CD14-positive monocyte (primary cell): ENCODE data around the gene PHKA1. TPM values are rescaled to one million over a fixed set of nuclear protein-coding genes. Genes with fewer than 3 reads are reported as not detected.

ENCODE experiments used
- DNase-seq, 3 donors: peaks; one replicate each; pipeline ENCODE4 v3.0.0-alpha.2; 2011 to 2022
- H2AFZ ChIP-seq: 2 replicates; pipeline ENCODE4 v1.6.0; 2012; ENCODE audit warnings: mild to moderate bottlenecking, low read depth, low read length, inconsistent platforms; ENCODE audit not compliant: insufficient read depth, poor library complexity, severe bottlenecking
- H3K27ac ChIP-seq, 2 donors: 1 replicate in 1 of 2; 2 replicates in 1 of 2; pipeline ENCODE4 v1.5.1; 2012 to 2013; ENCODE audit warnings: low read length in 2 of 2, control low read depth in 1 of 2, inconsistent platforms in 1 of 2, low read depth in 1 of 2, mild to moderate bottlenecking in 1 of 2
- H3K27me3 ChIP-seq, 2 donors: one replicate each; pipeline versions ENCODE4 v1.6.0 to v1.6.1; 2011 to 2013; ENCODE audit warnings: low read length in 2 of 2; ENCODE audit not compliant: control insufficient read depth in 2 of 2, insufficient read depth in 2 of 2
- H3K36me3 ChIP-seq, 2 donors: replicated peaks in 1 of 2; 1 replicate in 1 of 2; 2 replicates in 1 of 2; pipeline versions ENCODE4 v1.5.1 to v1.6.1; 2012 to 2013; ENCODE audit warnings: low read length in 2 of 2, control low read depth in 1 of 2, inconsistent platforms in 1 of 2, mild to moderate bottlenecking in 1 of 2; ENCODE audit not compliant: insufficient read depth in 2 of 2, control insufficient read depth in 1 of 2
- H3K4me1 ChIP-seq, 2 donors: 1 replicate in 1 of 2; 2 replicates in 1 of 2; pipeline versions ENCODE4 v1.5.1 to v1.6.1; 2012 to 2013; ENCODE audit warnings: low read length in 2 of 2, control low read depth in 1 of 2, inconsistent platforms in 1 of 2, mild to moderate bottlenecking in 1 of 2, moderate library complexity in 1 of 2; ENCODE audit not compliant: insufficient read depth in 2 of 2, control insufficient read depth in 1 of 2
- H3K4me2 ChIP-seq: replicated peaks from 2 replicates; pipeline ENCODE3; 2012; ENCODE audit warnings: low read length, moderate library complexity, mild to moderate bottlenecking; ENCODE audit not compliant: poor library complexity, severe bottlenecking; ENCODE audit errors: extremely low read depth
- H3K4me3 ChIP-seq, 3 experiments: fragments of 200-600 bp in 1 of 3; sonication (generic) in 1 of 3; replicated peaks in 1 of 3; 1 replicate in 2 of 3; 2 replicates in 1 of 3; pipeline ENCODE4 v1.5.1; 2011 to 2013; ENCODE audit warnings: low read length in 3 of 3, mild to moderate bottlenecking in 3 of 3, control low read depth in 2 of 3, low read depth in 2 of 3, inconsistent platforms in 1 of 3, moderate library complexity in 1 of 3
- H3K79me2 ChIP-seq: 2 replicates; pipeline ENCODE4 v1.6.0; 2012; ENCODE audit warnings: mild to moderate bottlenecking, control low read depth, inconsistent platforms, low read length, moderate library complexity; ENCODE audit not compliant: insufficient read depth
- H3K9ac ChIP-seq: 2 replicates; pipeline ENCODE4 v1.6.0; 2017; ENCODE audit warnings: low read length, mild to moderate bottlenecking; ENCODE audit not compliant: insufficient read depth, poor library complexity, severe bottlenecking
- H3K9me3 ChIP-seq, 2 donors: replicated peaks in 1 of 2; 1 replicate in 1 of 2; 2 replicates in 1 of 2; pipeline versions ENCODE4 v1.5.1 to v1.6.1; 2012 to 2013; ENCODE audit warnings: low read length in 2 of 2, control low read depth in 1 of 2; ENCODE audit not compliant: control insufficient read depth in 1 of 2, insufficient read depth in 1 of 2
- H4K20me1 ChIP-seq: 2 replicates; pipeline ENCODE4 v1.6.0; 2012; ENCODE audit warnings: mild to moderate bottlenecking, low read length, control low read depth, moderate library complexity; ENCODE audit not compliant: insufficient read depth
- H3K27ac Mint-ChIP-seq, 7 donors: one replicate each; pipeline ENCODE4 v1.8.0; 2020; ENCODE audit warnings: mild to moderate bottlenecking in 7 of 7, mixed read lengths in 7 of 7, moderate library complexity in 6 of 7, inconsistent platforms in 2 of 7
- H3K27me3 Mint-ChIP-seq, 3 donors: one replicate each; pipeline ENCODE4 v1.8.0; 2021 to 2022; ENCODE audit warnings: low read depth in 3 of 3, mild to moderate bottlenecking in 3 of 3, mixed read lengths in 3 of 3, moderate library complexity in 3 of 3, inconsistent platforms in 1 of 3
- H3K36me3 Mint-ChIP-seq, 2 donors: one replicate each; pipeline ENCODE4 v1.8.0; 2020; ENCODE audit warnings: mixed read lengths in 2 of 2, inconsistent platforms in 1 of 2, mild to moderate bottlenecking in 1 of 2
- H3K4me1 Mint-ChIP-seq: one replicate; pipeline ENCODE4 v1.8.0; 2020; ENCODE audit warnings: mild to moderate bottlenecking, mixed read lengths
- H3K4me3 Mint-ChIP-seq, 2 donors: one replicate each; pipeline ENCODE4 v1.8.0; 2020; ENCODE audit warnings: mild to moderate bottlenecking in 2 of 2, mixed read lengths in 2 of 2, moderate library complexity in 1 of 2
- H3K9me3 Mint-ChIP-seq, 7 donors: one replicate each; pipeline ENCODE4 v1.8.0; 2020 to 2022; ENCODE audit warnings: mixed read lengths in 7 of 7, mild to moderate bottlenecking in 6 of 7, moderate library complexity in 6 of 7, inconsistent platforms in 2 of 7
- WGBS: methylation state at CpG from one replicate; pipeline ENCODE4 v1.1.5; 2013; ENCODE audit warnings: missing lambda C conversion rate; ENCODE audit not compliant: insufficient coverage; 5-methylcytosine and 5-hydroxymethylcytosine counted together
- intact Hi-C, 2 donors: fragments of 100-400 bp; cut with micrococcal nuclease; formaldehyde crosslinking; loops; one replicate each; pipeline versions ENCODE4 v1.15.0 to v1.15.1; 2023
- polyA plus RNA-seq, 3 donors: library from polyadenylated mRNA; depleted of rRNA in 1 of 3; unstranded in 2 of 3; stranded (reverse) in 1 of 3; fragments of 300-500 nt in 2 of 3; fragments of >200 nt in 1 of 3; fragmentation: Illumina TruSeq in 2 of 3; gene quantifications; 1 replicate in 2 of 3; 2 replicates in 1 of 3; pipeline ENCODE4 v1.2.3, GENCODE V29; 2012 to 2021
- TF ChIP-seq, protein P1 (sequence below): fragments of 200-600 bp; IDR thresholded peaks from one replicate; pipeline ENCODE4 v1.8.0; 2022; ENCODE audit warnings: antibody characterized with exemption, mild to moderate bottlenecking

The PHKA1 gene
- polyA plus RNA-seq, 3 donors = 0.01 TPM; not detected in 2

DNA sequence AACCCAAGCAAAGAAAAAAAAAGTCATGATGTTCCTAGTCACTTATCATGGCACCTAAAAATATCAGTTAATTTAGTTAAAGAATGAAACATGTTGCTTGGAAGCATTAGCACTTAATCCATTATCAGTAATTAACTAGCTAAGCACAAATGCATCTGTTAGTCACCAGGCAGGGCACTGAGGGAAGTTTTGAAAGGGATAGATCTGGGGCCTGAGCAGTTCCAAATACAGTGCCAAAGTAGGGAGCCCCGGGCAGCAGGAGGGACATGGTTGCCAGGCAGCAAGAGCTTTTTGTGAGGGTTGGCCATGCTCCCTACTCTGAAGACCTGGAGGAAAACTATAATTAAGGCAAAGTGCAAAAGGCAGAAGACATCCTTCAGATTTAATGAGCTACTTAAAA lies 62.0 kb downstream of the PHKA1 start:
- Mint-ChIP-seq H3K27ac (no peak overlapping the region), H3K4me3 (no peak overlapping the region), H3K27me3 (peaks cover 0 to 3% (median 0%) of the 10 kb centered on the region in 3 donors), H3K36me3 (no peaks in the 10 kb centered on the region), H3K4me1 (no peaks in the 10 kb centered on the region), H3K9me3 (peaks cover 0 to 2% (median 0%) of the 10 kb centered on the region in 7 donors)
- H3K9ac ChIP-seq = no peak overlapping the region
- no peak for DNase-seq
- intact Hi-C loops = no loop called here
- no peak overlapping the region for H3K27ac ChIP-seq
- no peaks in the 10 kb centered on the region for H3K27me3 ChIP-seq
- no peak overlapping the region for H3K4me3 ChIP-seq
- WGBS = 88% methylated on average over 1 of the region's 1 CpG
- H3K9me3 ChIP-seq = no peaks in the 10 kb centered on the region
- H4K20me1 ChIP-seq = no peaks in the 10 kb centered on the region
- no peak overlapping the region for H2AFZ ChIP-seq
- H3K4me2 ChIP-seq = no peak overlapping the region
- H3K4me1 ChIP-seq = no peaks in the 10 kb centered on the region
- no peaks in the 10 kb centered on the region for H3K79me2 ChIP-seq
- TF ChIP-seq, protein P1, sequence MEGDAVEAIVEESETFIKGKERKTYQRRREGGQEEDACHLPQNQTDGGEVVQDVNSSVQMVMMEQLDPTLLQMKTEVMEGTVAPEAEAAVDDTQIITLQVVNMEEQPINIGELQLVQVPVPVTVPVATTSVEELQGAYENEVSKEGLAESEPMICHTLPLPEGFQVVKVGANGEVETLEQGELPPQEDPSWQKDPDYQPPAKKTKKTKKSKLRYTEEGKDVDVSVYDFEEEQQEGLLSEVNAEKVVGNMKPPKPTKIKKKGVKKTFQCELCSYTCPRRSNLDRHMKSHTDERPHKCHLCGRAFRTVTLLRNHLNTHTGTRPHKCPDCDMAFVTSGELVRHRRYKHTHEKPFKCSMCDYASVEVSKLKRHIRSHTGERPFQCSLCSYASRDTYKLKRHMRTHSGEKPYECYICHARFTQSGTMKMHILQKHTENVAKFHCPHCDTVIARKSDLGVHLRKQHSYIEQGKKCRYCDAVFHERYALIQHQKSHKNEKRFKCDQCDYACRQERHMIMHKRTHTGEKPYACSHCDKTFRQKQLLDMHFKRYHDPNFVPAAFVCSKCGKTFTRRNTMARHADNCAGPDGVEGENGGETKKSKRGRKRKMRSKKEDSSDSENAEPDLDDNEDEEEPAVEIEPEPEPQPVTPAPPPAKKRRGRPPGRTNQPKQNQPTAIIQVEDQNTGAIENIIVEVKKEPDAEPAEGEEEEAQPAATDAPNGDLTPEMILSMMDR = no peak
- no peaks in the 10 kb centered on the region for H3K36me3 ChIP-seq

DNA sequence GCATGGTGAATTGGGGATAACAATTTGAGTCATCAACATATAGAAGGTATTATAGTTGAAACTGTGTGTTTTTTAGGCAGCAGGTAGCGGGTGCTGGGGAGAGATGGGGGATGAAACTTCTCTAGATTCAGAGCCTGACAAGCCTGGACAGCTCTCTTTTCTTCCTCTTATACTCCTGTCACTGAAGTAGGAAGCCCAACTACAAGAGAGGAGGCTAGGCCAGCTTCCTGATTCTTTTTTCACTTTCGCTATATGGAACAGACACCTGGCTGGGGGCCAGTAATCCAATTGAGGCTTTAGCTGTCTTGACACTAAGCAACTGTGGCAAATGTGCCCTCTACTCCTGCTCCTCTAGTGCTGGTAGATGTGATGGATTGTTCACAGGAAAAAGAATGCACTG lies 69.2 kb downstream of the PHKA1 start:
- Histone ChIP-seq H3K9me3 (no peaks in the 10 kb centered on the region), H3K27ac (no peak overlapping the region), H3K79me2 (no peaks in the 10 kb centered on the region), H3K36me3 (no peaks in the 10 kb centered on the region), H3K9ac (no peak overlapping the region), H3K27me3 (no peaks in the 10 kb centered on the region), H3K4me3 (no peak overlapping the region), H3K4me1 (no peaks in the 10 kb centered on the region), H4K20me1 (no peaks in the 10 kb centered on the region), H3K4me2 (no peak overlapping the region), H2AFZ (no peak overlapping the region)
- H3K4me1 Mint-ChIP-seq = peaks cover 5% of the 10 kb centered on the region
- no peaks in the 10 kb centered on the region for H3K9me3 Mint-ChIP-seq
- TF ChIP-seq, protein P1 = no peak
- H3K4me3 Mint-ChIP-seq = no peak overlapping the region
- H3K27me3 Mint-ChIP-seq = no peaks in the 10 kb centered on the region
- no CpG with 5 or more reads among the region's 2 CpGs for WGBS
- no peaks in the 10 kb centered on the region for H3K36me3 Mint-ChIP-seq
- H3K27ac Mint-ChIP-seq = no peak overlapping the region
- intact Hi-C loops = no loop called here
- DNase-seq = peak; percentile 4 to 21 (median 13)
